ENCODE data around the gene S100A5. TPM values are rescaled to one million over a fixed set of nuclear protein-coding genes. Genes with fewer than 3 reads are reported as not detected.

Gene S100A5
- polyA plus RNA-seq, 1 donor from 2014 or later, result 1.4 TPM

DNA sequence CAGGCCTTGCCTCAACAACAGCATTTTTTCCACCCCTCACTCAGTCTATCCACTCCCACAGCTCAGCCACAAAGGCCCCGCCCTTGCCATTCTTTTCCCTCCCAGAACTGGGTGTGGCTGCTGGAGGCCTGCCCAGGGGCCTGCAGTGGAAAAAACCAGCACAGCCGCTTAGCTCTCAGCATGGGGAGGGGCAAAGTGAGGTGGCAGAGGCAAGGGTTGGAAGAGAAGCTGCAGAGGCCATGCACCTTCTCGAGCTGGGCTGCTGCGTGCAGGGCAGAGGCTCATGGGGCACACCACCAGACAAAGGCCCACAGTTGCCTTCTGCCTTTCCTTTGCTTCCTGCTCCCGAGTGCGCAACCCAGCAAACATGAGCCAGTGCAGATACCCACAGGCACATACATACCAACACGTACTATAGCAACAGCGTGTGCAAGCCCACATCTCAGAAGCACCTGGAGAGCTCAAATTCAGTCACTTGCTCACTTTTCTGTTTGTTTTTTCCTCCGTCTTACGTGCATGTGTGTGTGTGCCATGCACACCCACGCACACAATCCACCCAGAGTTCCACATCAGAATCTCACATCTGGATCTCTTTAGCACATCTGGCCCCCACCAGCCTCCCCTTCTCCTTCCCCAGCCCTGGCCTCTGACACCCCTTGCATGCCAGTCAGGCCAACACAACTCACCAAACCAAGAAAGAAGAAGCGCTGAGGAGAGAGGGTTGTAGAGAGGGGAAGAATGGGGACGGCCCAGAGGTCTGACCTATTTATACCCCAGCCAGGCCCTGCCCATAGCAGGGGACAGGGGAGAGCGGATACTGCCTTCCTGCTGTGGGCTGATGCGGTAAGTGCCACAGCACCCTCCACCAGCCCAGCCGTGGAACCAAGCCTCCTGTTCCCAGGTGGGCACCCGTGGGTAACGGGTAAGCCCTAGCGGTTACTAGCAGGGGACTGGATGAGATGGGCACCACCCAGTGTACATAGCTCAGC, 4.6 kb upstream of the S100A5 start, which contains the start of gene S100A4:
Gene S100A4, minus strand, starts transcription at position 740 of the 989 bp plus-strand sequence. CDS start 1,012 bp downstream, outside the sequence.
- Mint-ChIP-seq H3K9me3 (no peaks in the 10 kb centered on the region), H3K4me3 (peak within 1 kb of the TSS; percentile 92 to 99 (median 95)), H3K27ac (peak within 1 kb of the TSS; percentile 77 to 96 (median 95)), H3K27me3 (peaks cover 3% of the 10 kb centered on the region), H3K36me3 (peaks cover 12% of the 10 kb centered on the region), H3K4me1 (peaks cover 27 to 48% (median 40%) of the 10 kb centered on the region in 3 donors)

DNA sequence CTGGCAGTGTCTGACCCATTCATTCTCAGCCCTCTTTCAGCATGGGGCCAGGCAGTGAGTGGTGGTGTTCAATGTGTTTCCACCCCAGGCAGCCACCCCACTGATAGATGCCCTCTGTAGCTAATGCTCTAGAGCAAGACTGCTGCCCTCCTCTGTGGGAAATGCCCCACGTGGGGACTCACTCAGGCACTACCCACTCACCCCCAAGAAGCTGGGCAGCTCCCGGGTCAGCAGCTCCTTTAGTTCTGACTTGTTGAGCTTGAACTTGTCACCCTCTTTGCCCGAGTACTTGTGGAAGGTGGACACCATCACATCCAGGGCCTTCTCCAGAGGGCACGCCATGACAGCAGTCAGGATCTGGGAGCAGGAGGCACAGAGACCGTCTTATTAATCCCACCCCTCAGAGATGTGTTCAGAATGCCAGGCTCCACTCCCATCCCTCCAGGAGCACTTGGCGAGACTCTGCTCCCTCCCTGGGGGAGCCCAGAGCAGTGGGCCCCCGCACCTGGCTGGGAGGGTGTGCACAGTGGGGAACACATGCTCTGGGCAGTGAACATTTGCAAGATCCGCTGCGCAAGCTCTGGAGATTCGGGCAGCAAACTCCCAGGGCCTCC, 3.8 kb upstream of the S100A5 start:
- no peaks in the 10 kb centered on the region for H3K9me3 Mint-ChIP-seq
- peak overlapping the region; percentile 92 to 99 (median 95) for H3K4me3 Mint-ChIP-seq

DNA sequence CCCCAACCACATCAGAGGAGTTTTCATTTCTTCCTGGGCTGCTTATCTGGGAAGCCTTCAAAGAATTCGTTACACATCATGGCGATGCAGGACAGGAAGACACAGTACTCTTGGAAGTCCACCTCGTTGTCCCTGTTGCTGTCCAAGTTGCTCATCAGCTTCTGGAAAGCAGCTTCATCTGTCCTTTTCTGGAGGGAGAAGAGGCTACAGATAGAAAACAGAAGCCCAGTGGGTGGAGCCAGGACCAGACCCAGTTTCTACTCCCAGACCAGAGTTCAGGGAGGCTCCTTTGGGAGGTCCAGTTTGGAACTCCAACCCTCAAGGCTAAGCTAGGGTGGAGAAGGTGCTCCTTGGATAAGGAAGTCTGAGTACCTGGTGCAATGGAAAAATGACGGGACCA, 3.0 kb upstream of the S100A5 start:
- H3K27ac Mint-ChIP-seq, result no peak overlapping the region
- peak overlapping the region in 2 of 4 donors; percentile 19 to 79 for H3K4me3 Mint-ChIP-seq
- no peaks in the 10 kb centered on the region for H3K27me3 Mint-ChIP-seq
- H3K9me3 Mint-ChIP-seq, result no peaks in the 10 kb centered on the region
- peaks cover 12% of the 10 kb centered on the region for H3K36me3 Mint-ChIP-seq
- H3K4me1 Mint-ChIP-seq, result peaks cover 36 to 49% (median 43%) of the 10 kb centered on the region in 3 donors

More for the DNA sequence above, 3.8 kb upstream of the S100A5 start:
- H3K36me3 Mint-ChIP-seq, result peaks cover 12% of the 10 kb centered on the region
- no peaks in the 10 kb centered on the region for H3K27me3 Mint-ChIP-seq
- peaks cover 33 to 49% (median 45%) of the 10 kb centered on the region in 3 donors for H3K4me1 Mint-ChIP-seq
- H3K27ac Mint-ChIP-seq, result peak overlapping the region; percentile 77 to 96 (median 95)

DNA sequence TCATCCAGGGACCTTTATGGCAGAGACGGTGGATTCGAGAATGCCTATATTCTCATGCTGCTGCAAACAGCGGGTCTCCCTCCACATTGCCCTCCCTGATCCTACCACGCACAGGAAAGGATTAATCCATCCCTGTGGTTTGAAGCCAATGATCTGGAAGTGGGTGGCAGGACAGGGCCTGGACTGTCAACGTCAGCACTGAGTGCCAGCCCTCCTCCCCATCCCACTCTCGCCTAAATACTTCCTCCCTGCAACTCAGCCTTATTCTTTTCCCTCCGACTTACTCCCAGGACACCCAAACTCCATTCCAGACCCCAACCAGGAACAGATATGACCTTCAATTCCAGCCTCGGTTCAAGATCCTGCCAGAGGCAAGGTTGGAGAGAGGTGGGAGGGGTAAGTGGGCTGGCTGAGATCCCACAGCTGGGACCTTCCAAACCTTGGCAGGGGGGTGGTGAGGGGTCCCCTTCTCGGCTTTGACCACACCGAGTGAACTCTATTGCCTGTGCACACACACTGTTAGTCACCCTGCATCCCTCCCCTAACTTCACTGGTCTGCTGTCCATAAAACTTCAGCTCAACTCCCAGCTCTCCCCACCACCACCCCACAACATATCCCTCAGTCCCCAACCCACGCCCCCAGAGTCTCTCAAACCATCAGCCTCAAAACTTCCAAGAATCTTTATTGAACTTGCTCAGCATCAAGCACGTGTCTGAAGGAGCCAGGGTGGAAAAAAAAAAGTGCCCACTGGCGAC, 2.4 kb upstream of the S100A5 start:
- Mint-ChIP-seq H3K27me3 (no peaks in the 10 kb centered on the region), H3K9me3 (no peaks in the 10 kb centered on the region), H3K4me3 (peak overlapping the region in 3 of 4 donors; percentile 19 to 81 (median 79)), H3K4me1 (peaks cover 36 to 45% (median 43%) of the 10 kb centered on the region in 3 donors), H3K27ac (peak overlapping the region; percentile 49 to 58 (median 49)), H3K36me3 (peaks cover 12% of the 10 kb centered on the region)

DNA sequence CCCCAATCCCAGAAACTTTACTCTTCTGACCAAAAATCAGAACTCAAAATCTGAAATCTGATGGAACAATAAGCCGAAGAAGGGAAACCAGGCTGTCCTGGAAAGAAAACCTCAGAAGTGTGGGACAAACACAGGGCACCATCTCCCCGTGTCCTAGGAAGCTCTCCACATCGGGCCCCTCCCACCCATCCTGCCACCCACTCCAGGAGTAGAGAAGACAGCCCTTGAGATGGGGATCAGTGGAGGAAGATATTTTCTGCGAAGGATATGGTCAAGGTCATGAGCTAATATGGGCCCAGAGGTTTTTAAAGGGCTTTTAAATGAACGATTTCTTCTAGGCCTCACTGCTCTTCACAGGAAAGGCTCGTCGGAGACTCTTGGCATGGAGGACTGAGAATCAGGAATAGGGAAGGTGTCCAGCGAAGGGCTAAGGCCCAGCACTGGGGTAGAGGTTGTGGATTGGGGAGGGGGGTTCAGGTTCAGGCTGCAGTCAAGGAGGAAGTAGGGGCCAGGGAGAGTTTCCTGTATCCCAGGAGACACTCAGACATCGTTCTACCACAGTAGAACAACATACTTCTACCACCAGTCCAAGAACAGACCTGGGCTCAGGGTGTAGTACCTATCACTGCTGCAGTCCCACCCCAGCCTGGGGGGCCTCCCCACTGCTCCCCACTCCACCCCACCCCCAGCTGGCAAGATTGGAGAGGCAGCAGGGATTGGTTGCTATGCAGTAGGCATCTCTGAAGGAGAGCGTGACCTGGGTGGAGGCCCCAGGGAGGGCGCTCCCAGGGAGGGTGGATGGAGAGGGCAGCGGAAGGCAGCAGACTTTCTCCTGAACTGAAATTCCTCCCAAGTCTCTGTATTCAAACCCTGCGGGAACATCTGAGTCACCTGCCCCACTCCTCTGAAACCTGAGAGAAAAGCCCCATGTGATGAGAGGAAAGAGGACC, 1.2 kb upstream of the S100A5 start:
- H3K9me3 Mint-ChIP-seq, result no peaks in the 10 kb centered on the region
- peaks cover 12% of the 10 kb centered on the region for H3K36me3 Mint-ChIP-seq
- H3K4me3 Mint-ChIP-seq, result peak overlapping the region in 2 of 4 donors; percentile 45 to 63
- H3K27me3 Mint-ChIP-seq, result no peaks in the 10 kb centered on the region
- peaks cover 36 to 47% (median 43%) of the 10 kb centered on the region in 3 donors for H3K4me1 Mint-ChIP-seq
- H3K27ac Mint-ChIP-seq, result peak overlapping the region; percentile 49 to 73 (median 58)

DNA sequence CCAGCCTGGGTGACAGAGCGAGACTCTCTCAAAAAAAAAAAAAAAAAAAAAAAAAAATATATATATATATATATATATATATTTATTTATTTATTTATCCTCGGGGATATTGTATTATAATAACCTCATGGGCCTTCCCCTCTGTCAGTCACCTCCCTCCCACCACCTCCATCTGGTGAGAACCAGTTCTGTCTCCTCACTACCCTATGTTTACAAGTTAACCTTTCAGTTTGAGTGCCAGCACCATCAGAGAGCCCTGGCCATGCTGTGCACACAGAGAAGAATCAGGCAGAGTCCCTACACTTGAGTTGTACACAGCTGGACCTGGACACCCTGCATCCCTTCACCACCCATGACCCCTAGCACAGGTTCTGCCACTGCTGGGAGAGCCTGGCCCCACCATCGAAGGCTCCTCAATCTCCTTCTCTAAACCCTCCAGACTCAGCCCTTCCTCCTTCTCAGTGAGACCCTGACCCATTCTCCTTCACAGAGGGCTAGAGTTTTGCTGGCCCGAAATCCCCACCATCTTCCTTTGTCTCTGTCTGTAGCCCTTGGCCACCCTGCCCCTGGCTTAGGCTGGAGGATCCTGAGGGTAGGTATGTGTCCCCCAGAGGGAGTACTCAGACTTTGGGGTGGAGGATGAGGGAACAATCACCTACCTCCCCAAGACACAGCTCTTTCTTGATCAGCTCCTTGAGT, 1.2 kb downstream of the S100A5 start:
- Mint-ChIP-seq H3K27me3 (no peaks in the 10 kb centered on the region), H3K27ac (peak overlapping the region; percentile 18 to 80 (median 64)), H3K4me3 (peak overlapping the region; percentile 12 to 91 (median 68)), H3K9me3 (no peaks in the 10 kb centered on the region), H3K36me3 (peaks cover 9% of the 10 kb centered on the region), H3K4me1 (peaks cover 34 to 43% (median 42%) of the 10 kb centered on the region in 3 donors)

DNA sequence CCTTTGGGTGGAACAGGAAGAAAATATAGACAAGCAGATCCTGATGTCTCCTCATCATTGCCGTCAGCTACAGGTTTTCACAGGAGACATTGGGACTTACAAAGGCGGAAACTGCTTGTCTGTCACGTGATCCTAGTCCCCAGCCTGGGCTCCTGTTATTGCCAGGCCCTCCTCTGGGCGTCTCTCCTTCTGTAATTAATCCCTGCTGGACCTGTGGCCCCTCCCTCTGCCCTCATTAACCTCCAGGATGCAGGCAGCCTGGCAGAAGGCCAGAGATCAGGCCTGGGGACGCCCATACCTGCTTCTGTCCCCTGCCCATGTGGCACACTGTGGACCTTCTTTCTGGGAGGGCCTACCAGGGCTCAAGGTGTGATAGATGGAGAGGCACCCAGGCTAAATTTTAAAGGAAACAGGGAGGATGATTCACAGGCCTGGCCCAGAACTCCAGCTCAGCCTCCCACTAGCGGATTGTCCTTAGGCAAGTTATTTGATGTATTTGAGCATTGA, 2.4 kb downstream of the S100A5 start:
- Mint-ChIP-seq H3K27ac (no peak overlapping the region), H3K9me3 (no peaks in the 10 kb centered on the region), H3K4me1 (peaks cover 38 to 46% (median 45%) of the 10 kb centered on the region in 3 donors), H3K4me3 (peak overlapping the region in 2 of 4 donors; percentile 17 to 97), H3K27me3 (no peaks in the 10 kb centered on the region), H3K36me3 (peaks cover 4% of the 10 kb centered on the region)

DNA sequence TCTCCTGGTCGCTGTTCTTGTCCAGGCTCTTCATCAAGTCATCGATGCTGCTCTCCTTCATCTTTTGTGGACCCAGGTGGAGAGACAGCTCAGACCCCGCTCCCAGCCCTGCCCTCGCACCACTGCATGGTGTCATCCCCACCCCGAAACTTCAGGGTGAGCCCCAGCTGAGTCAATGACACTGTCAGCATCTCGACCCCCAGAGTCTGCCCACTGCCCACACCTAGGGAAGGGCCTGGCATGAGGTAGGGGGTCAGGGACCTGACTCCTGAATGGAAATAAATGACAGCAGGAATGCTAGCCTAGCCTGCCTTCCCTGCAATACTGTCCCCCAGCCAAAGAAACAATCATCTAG, 3.4 kb downstream of the S100A5 start:
- H3K4me3 Mint-ChIP-seq, result peak overlapping the region in 3 of 4 donors; percentile 68 to 97 (median 80)
- H3K4me1 Mint-ChIP-seq, result peaks cover 37 to 54% (median 48%) of the 10 kb centered on the region in 3 donors
- no peaks in the 10 kb centered on the region for H3K36me3 Mint-ChIP-seq
- H3K27ac Mint-ChIP-seq, result no peak overlapping the region
- H3K27me3 Mint-ChIP-seq, result no peaks in the 10 kb centered on the region
- no peaks in the 10 kb centered on the region for H3K9me3 Mint-ChIP-seq

DNA sequence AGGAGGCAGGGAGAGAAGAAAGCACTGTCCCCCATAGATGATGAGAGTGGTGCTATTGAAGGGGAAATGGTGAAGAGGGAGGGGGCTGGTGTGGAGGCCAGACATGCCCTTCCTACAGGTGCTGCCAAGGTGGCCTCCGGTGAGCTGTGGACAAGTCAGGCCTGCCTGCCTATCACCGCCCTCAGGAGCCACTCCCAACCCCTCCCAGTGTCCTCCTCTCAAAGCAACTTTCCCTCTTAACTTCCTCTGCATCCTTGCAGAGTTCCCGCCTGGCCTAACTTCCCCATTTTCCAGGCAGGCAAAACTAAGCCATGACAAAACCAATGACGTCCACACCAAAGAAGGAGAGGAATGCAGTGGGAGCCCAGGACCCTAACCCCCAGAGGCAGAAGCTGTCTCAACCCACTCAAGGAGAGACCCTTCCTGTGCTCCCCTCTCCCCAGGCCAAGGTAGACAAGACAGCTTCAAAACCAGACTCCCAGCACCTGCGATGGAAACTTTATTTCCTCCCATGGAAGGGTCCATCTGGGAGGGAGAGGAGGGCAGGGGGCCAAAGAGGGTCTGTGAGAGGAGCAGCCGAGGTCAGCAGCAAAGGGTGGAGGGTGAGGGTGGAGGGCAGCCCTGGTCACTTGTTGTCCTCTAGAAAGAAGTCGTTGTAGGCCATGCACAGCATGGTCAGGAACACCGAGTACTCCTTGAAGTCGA, 3.9 kb downstream of the S100A5 start:
- Mint-ChIP-seq H3K27ac (peak overlapping the region; percentile 59 to 88 (median 82)), H3K9me3 (no peaks in the 10 kb centered on the region), H3K4me1 (peaks cover 37 to 57% (median 49%) of the 10 kb centered on the region in 3 donors), H3K4me3 (peak overlapping the region; percentile 95 to 98 (median 96)), H3K27me3 (no peaks in the 10 kb centered on the region), H3K36me3 (no peaks in the 10 kb centered on the region)

DNA sequence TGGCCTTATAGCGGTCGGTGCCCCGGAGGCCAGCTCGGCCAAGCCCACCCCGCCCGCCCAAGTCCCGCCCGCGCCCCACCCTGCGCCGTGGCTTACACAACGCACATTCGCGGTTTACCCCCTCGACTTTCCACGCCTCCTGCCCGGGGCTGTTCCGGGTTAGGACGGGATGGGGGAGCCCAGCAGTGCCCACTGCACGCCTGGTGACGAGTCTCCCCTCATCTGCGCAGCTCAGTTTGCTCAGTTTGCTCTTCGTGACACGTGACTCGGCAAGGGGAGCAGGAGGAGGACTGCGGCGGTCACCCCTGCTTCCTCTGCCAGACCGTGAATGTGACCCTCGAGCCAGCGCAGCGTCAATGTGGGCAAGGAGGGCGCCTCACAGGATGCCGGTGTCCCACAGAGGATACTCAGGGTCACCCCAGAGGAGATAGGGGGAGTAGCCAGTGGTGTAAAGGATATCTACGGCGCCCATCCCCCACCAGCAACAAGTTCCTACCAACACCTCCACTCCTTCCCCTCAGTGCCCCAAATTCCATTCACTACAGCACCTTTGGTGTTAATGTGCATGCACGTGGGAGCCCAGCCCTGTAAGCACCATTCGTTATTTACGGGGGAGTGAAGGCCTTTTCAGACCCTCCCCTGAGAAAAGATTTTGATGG, 4.6 kb downstream of the S100A5 start:
- H3K27ac Mint-ChIP-seq, result peak overlapping the region; percentile 82 to 98 (median 88)
- peak overlapping the region; percentile 95 to 98 (median 96) for H3K4me3 Mint-ChIP-seq
- H3K27me3 Mint-ChIP-seq, result no peaks in the 10 kb centered on the region
- peaks cover 30 to 52% (median 44%) of the 10 kb centered on the region in 3 donors for H3K4me1 Mint-ChIP-seq
- H3K9me3 Mint-ChIP-seq, result no peaks in the 10 kb centered on the region
- H3K36me3 Mint-ChIP-seq, result no peaks in the 10 kb centered on the region

DNA sequence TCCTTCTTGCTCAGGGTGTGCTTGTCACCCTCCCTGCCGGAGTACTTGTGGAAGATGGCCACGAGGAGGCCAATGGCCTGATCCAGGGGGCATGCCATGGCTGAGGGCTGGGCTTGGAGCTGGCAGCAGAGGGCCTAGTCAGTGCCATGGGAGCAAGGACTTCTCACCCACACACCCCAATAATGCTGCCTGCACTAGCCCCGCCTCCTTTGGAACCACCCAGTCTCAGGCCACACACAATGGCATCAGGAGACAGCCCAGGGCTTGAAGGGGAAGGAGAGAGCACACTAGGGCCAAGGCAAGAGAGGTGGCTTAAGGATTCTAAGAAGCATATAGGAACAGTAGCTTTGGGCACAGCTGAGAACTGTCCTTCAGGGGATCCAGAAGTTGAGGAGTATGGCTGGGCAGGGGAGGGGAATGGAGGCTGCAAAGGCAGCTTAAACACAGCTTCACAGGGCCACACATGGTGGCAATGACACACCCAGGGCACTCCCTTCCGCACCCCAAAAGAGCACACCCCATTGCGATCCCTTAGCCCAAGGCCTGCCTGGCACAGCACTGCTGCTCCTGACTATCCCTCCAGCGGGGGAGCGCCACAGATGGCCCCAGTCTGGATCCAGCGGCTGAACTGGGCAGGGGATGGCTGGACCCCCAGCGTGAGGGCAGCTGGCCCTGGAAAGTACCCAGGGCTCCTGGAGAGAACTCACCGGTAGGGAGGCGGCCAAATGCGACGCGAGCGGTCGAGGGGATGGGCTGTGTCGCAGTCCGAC, 5.3 kb downstream of the S100A5 start, which contains the start of gene S100A6:
Gene S100A6, minus strand, starts transcription at position 750 of the 770 bp plus-strand sequence. Its CDS starts 652 bp downstream, at position 98.
- H3K4me1 Mint-ChIP-seq, result peaks cover 26 to 47% (median 38%) of the 10 kb centered on the region in 3 donors
- peak within 1 kb of the TSS; percentile 82 to 98 (median 88) for H3K27ac Mint-ChIP-seq
- peak within 1 kb of the TSS; percentile 95 to 98 (median 97) for H3K4me3 Mint-ChIP-seq
- no peaks in the 10 kb centered on the region for H3K27me3 Mint-ChIP-seq
- H3K36me3 Mint-ChIP-seq, result no peaks in the 10 kb centered on the region
- no peaks in the 10 kb centered on the region for H3K9me3 Mint-ChIP-seq

Data from IgD-negative memory B cell (primary cell).